HG02870 (cell line): ENCODE results near the gene ST6GALNAC5.
"Not testable (repeated sequence)": the region's sequence is repeated elsewhere in the genome, so short reads cannot be mapped to it uniquely, and the experiment has no call there.

Experiments
- ATAC-seq: cut with Tn5 transposase; IDR thresholded peaks from one replicate; pipeline ENCODE4 v1.9.1; 2021; ENCODE audit warnings: mild to moderate bottlenecking, moderate library complexity; ENCODE audit not compliant: unreplicated experiment

Gene ST6GALNAC5

GRCh38 chr1:76933847-76934815, 66.9 kb downstream of the ST6GALNAC5 start:
- no peak for ATAC-seq

DNA sequence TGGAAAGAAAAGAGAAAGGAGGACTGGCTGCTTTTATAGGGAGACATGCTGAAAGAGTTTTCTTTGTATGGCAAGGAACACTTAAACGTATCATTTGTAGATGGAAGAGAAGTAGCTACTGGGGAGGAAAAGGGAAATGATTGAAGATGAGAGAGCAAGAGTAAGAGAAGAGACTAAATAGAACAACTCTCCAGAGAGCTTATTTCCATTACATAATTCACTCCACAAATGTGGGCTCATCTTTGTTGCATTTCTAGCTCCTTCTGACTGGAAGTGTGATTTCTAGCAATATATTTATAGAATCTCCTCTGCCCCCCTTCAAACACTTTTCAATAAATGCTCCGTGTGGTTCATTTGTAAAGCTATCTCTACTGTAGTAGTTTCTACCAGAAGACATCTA, 71.0 kb downstream of the ST6GALNAC5 start:
- ATAC-seq = no peak

GRCh38 chr1:76939050-76939816, 72.0 kb downstream of the ST6GALNAC5 start:
- ATAC-seq = peak; percentile 60

- no peak for ATAC-seq
Observed at GRCh38 chr1:76939817-76940216, 72.5 kb downstream of the ST6GALNAC5 start.

- no peak for ATAC-seq
Observed at GRCh38 chr1:76940571-76941335, 73.5 kb downstream of the ST6GALNAC5 start.

- no peak for ATAC-seq
Observed at GRCh38 chr1:76942549-76942948, 75.3 kb downstream of the ST6GALNAC5 start.

- no peak for ATAC-seq
Observed at GRCh38 chr1:76944942-76945341, 77.7 kb downstream of the ST6GALNAC5 start.

- ATAC-seq = no peak
Observed at GRCh38 chr1:76948846-76949245, 81.6 kb downstream of the ST6GALNAC5 start.

GRCh38 chr1:76949503-76949902, 82.2 kb downstream of the ST6GALNAC5 start:
- ATAC-seq = no peak

DNA sequence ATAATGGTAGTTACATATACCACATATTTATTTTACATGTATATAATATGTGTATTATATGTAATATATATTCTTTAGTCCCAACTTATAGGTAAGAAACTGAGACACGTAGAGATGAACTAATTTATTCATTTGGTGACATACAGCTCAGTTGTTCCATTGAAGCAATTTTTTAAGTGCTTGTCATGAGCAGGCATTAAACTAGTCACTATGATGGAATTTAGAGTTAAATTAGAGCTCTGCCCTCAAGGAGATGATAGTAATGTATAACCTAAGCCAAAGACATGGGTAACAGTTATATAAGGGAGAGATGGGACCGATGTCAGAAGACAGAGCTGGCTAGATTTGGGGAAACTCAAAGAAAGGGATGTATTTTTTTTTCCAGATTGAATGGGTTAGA, 83.0 kb downstream of the ST6GALNAC5 start:
- no peak for ATAC-seq

DNA sequence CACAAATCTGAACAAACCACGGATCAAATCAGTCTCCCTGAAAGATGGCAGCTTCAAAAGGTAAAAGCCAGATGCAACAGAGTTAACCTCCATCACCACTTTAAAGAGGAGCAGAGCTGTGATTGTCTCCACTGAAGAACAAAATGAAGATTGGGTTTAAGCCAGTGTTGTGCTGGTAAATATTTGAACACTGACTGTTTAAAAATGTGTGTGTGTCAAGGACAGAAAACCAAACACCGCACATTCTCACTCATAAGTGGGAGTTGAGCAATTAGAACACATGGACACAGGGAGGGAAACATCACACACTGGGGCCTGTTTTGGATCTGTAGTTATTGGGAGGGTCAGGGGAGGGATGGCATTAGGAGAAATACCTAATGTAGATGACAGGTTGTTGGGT, 83.9 kb downstream of the ST6GALNAC5 start:
- ATAC-seq = no peak

GRCh38 chr1:76955652-76956051, 88.4 kb downstream of the ST6GALNAC5 start:
- ATAC-seq = no peak

GRCh38 chr1:76957961-76958360, 90.7 kb downstream of the ST6GALNAC5 start:
- ATAC-seq = no peak

GRCh38 chr1:76958828-76959227, 91.5 kb downstream of the ST6GALNAC5 start:
- no peak for ATAC-seq

GRCh38 chr1:76959556-76959955, 92.3 kb downstream of the ST6GALNAC5 start:
- ATAC-seq = no peak

GRCh38 chr1:76961181-76961819, 94.0 kb downstream of the ST6GALNAC5 start:
- no peak for ATAC-seq

GRCh38 chr1:76961820-76962207, 94.5 kb downstream of the ST6GALNAC5 start:
- no peak for ATAC-seq

GRCh38 chr1:76981267-76981666, 114.0 kb downstream of the ST6GALNAC5 start:
- not testable (repeated sequence) for ATAC-seq

GRCh38 chr1:76989976-76990375, 122.7 kb downstream of the ST6GALNAC5 start:
- no peak for ATAC-seq

DNA sequence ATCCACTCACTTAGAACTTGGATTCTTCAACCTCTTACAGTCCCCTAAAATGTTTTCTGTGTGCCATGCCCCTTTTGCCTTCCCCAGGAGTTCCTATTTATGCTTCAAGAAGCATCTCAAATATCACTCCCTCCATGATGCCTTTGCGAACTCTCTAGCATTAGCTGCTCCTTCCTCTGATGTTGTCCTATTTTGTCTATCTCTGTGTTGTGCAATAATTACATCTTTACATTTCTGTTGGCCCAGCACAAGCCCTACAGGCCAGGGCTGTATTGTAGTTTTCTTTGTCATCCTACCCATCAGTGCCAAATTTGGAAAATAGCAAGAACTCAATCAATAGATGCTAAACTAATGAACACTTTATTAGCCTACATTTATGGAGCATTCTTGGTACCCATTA, 125.8 kb downstream of the ST6GALNAC5 start:
- no peak for ATAC-seq
